Measurements from ENCODE around the gene C10orf53. TPM values are rescaled to one million over a fixed set of nuclear protein-coding genes. Genes with fewer than 3 reads are reported as not detected.

The C10orf53 gene
- total RNA-seq, 1 experiment from 2014 or later = not detected

- no peak overlapping the region for H3K4me3 Mint-ChIP-seq
- DNase-seq = peak; percentile 28
- WGBS (ENCODE audit: extremely low coverage, insufficient read length, low lambda C conversion rate) = no CpG with 5 or more reads among the region's 11 CpGs
Measured at GRCh38 chr10:49735161-49735560, 55.7 kb downstream of the C10orf53 start.

More at GRCh38 chr10:49735161-49735560, 55.7 kb downstream of the C10orf53 start:
- H4K5ac ChIP-seq (ENCODE audit: insufficient read length, low read depth, low read length) = no peak overlapping the region
- H3K4me2 ChIP-seq (ENCODE audit: insufficient read depth, insufficient read length, low read length) = no peak overlapping the region
- H4K20me1 ChIP-seq (ENCODE audit: control insufficient read depth, insufficient read depth, insufficient read length) = no peaks in the 10 kb centered on the region
- no peak overlapping the region for H2AK5ac ChIP-seq (ENCODE audit: insufficient read length, low read length)
- Mint-ChIP-seq H3K9me3 (no peaks in the 10 kb centered on the region), H3K36me3 (ENCODE audit: insufficient read depth in 1 of 3, low read depth in 3 of 3) (peaks cover 7 to 12% (median 11%) of the 10 kb centered on the region in 3 experiments; a peak in 5 of 7 replicates), H3K27me3 (ENCODE audit: low read depth) (no peaks in the 10 kb centered on the region), H3K4me1 (no peaks in the 10 kb centered on the region), H3K27ac (no peak overlapping the region)
- no peak overlapping the region for H3K4ac ChIP-seq (ENCODE audit: low read depth, low read length)
- no peak overlapping the region for H3K14ac ChIP-seq (ENCODE audit: insufficient read depth, low read length)
- no peak for TF ChIP-seq CTCF (conservative IDR thresholded peaks at IDR 0.05)
- H2BK120ac ChIP-seq (ENCODE audit: low read depth, low read length, poor library complexity, severe bottlenecking) = no peak overlapping the region
- no peaks in the 10 kb centered on the region for H3K4me1 ChIP-seq (ENCODE audit: insufficient read depth, low read length)
- no peak overlapping the region for H3K56ac ChIP-seq (ENCODE audit: insufficient read length, low read depth, low read length)
- H2BK20ac ChIP-seq (ENCODE audit: low read depth, low read length, poor library complexity, severe bottlenecking) = no peak overlapping the region
- no peaks in the 10 kb centered on the region for H3K79me1 ChIP-seq (ENCODE audit: insufficient read depth, low read depth, low read length, poor library complexity, severe bottlenecking)
- H3K9me3 ChIP-seq (ENCODE audit: control insufficient read depth, low read depth, low read length) = no peaks in the 10 kb centered on the region
- no peak overlapping the region for H4K8ac ChIP-seq (replicated peaks; ENCODE audit: insufficient read length, low read depth, low read length)
- H2BK15ac ChIP-seq (ENCODE audit: low read depth, low read length) = no peak overlapping the region
- no peak overlapping the region for H3K9ac ChIP-seq (ENCODE audit: extremely low read depth, insufficient read length, low read length)
- no peak overlapping the region for H4K91ac ChIP-seq (ENCODE audit: insufficient read length, low read depth, low read length)
- no peak overlapping the region for H2BK5ac ChIP-seq (ENCODE audit: insufficient read length, low read length)
- H2AFZ ChIP-seq (ENCODE audit: low read length) = no peak overlapping the region
- H2BK12ac ChIP-seq (ENCODE audit: insufficient read length, low read depth, low read length) = no peak overlapping the region
- no peaks in the 10 kb centered on the region for H3K23me2 ChIP-seq (ENCODE audit: insufficient read length, low read depth, low read length, poor library complexity, severe bottlenecking)
- H3K23ac ChIP-seq (ENCODE audit: insufficient read length, low read depth, low read length) = no peak overlapping the region
- no peak overlapping the region for H3T11ph ChIP-seq (ENCODE audit: low read length)
- no peak overlapping the region for H3K18ac ChIP-seq (ENCODE audit: insufficient read length, low read depth, low read length)
- H3K27ac ChIP-seq (ENCODE audit: insufficient read length, low read depth, low read length) = no peak overlapping the region
- no peaks in the 10 kb centered on the region for H3K79me2 ChIP-seq (ENCODE audit: insufficient read depth, low read length)
- no peaks in the 10 kb centered on the region for H3K27me3 ChIP-seq (ENCODE audit: insufficient read depth, low read length)
